ENCODE data around the gene FAM9B.

DNA sequence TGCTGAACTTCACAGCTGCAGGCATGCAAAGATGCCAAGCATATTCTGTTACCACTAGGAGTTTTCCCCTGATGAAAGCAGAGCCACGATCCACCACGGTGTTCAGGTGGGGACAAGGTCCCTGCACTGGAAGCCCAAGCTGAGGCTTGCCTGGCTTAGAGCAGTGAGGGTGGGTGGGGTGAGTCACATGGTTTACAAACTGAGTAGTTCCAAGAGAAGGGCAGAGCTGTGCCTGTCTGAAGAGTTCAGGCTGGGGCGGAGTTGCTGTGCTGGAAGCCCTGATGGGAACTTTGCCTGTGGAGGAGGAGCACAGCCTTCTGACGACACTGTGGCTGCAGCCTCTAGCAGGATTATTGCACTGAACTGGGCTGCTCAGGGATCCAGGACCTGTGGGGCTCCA lies 45.5 kb downstream of the FAM9B start:
- TF ChIP-seq POLR2A (IDR thresholded peaks at IDR 0.05), result no peak
- TF ChIP-seq CTCF (IDR thresholded peaks at IDR 0.05), result no peak
